ENCODE data around the gene SLN. TPM values are rescaled to one million over a fixed set of nuclear protein-coding genes. Genes with fewer than 3 reads are reported as not detected.

Gene SLN
- total RNA-seq, 4 donors from 2014 or later: 586 to 5,775 (median 2,747) TPM

DNA sequence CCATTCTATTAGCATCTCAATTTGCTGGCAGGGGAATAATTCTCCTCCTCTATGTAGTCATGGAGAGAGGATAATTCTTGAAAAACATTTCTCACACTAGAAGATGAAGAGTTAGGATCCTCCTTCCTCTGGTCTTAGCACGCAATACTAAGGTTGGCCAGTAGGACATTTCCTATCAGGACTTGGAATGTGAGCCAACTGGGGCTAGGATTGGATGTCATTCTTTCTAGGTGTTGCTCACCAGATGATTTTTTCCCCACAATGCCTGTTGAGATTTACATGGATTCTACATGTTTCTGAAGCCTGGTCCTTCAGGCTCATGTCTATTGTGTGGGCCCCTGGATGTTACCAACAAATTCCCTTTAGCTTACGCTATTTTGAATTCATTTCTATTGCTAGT is 28.0 kb downstream of the SLN start:
- DNase-seq: no peak

DNA sequence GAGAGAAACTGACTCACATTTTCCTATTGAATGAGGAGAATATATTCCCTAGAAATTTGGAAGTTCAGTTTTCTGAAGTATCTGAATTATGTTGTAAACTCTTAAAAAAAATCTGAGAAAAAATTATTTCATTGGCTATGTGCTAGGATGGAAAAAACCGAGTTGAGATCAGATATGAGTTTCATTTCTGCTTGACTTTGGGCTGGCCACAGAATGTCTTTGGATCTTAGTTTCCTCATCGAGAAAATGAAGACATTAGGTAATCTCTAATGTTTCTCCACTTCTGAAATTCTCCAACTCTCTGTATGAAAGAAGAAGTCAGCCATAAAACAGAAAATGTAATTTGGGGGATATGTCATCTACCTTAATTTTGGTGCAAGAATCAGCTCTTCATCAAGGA is 28.8 kb downstream of the SLN start:
- intact Hi-C loops (cut with DNase I; ENCODE audit: low total_unique reads) (no loop called here), in situ Hi-C loops (cut with MboI; ENCODE audit: low sequenced_read_pairs in 4 of 4) (loop anchor here in 2 of 4 donors (5.0 to 10.0 kb wide), 3 partner anchors 92 to 108 kb away; no protein-coding TSS in a partner anchor)
- no peak overlapping the region for H3K4me3 ChIP-seq
- no peaks in the 10 kb centered on the region for H3K9me3 ChIP-seq
- ATAC-seq (no peak), DNase-seq (no peak)
- H3K27me3 ChIP-seq: no peaks in the 10 kb centered on the region
- TF ChIP-seq, protein P1, sequence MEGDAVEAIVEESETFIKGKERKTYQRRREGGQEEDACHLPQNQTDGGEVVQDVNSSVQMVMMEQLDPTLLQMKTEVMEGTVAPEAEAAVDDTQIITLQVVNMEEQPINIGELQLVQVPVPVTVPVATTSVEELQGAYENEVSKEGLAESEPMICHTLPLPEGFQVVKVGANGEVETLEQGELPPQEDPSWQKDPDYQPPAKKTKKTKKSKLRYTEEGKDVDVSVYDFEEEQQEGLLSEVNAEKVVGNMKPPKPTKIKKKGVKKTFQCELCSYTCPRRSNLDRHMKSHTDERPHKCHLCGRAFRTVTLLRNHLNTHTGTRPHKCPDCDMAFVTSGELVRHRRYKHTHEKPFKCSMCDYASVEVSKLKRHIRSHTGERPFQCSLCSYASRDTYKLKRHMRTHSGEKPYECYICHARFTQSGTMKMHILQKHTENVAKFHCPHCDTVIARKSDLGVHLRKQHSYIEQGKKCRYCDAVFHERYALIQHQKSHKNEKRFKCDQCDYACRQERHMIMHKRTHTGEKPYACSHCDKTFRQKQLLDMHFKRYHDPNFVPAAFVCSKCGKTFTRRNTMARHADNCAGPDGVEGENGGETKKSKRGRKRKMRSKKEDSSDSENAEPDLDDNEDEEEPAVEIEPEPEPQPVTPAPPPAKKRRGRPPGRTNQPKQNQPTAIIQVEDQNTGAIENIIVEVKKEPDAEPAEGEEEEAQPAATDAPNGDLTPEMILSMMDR (IDR thresholded peaks at IDR 0.05 in 4 of 5, conservative IDR thresholded peaks at IDR 0.05 in 1 of 5): no peak
- TF ChIP-seq POLR2A (IDR thresholded peaks at IDR 0.05): no peak
- no peak overlapping the region for H3K27ac ChIP-seq
- no peaks in the 10 kb centered on the region for H3K36me3 ChIP-seq
- no peaks in the 10 kb centered on the region for H3K4me1 ChIP-seq

More for the DNA sequence above, 28.0 kb downstream of the SLN start:
- Histone ChIP-seq H3K27ac (no peak overlapping the region), H3K4me3 (no peak overlapping the region), H3K27me3 (no peaks in the 10 kb centered on the region), H3K4me1 (no peaks in the 10 kb centered on the region), H3K36me3 (no peaks in the 10 kb centered on the region), H3K9me3 (no peaks in the 10 kb centered on the region)
- ATAC-seq: no peak
- intact Hi-C loops (cut with DNase I; ENCODE audit: low total_unique reads): no loop called here
- TF ChIP-seq, protein P1 (IDR thresholded peaks at IDR 0.05 in 4 of 5, conservative IDR thresholded peaks at IDR 0.05 in 1 of 5): no peak
- no peak for TF ChIP-seq POLR2A (IDR thresholded peaks at IDR 0.05)
- in situ Hi-C loops (cut with MboI; ENCODE audit: low sequenced_read_pairs in 4 of 4): loop anchor here in 2 of 4 donors (5.0 to 10.0 kb wide), 3 partner anchors 91 to 109 kb away; no protein-coding TSS in a partner anchor

DNA sequence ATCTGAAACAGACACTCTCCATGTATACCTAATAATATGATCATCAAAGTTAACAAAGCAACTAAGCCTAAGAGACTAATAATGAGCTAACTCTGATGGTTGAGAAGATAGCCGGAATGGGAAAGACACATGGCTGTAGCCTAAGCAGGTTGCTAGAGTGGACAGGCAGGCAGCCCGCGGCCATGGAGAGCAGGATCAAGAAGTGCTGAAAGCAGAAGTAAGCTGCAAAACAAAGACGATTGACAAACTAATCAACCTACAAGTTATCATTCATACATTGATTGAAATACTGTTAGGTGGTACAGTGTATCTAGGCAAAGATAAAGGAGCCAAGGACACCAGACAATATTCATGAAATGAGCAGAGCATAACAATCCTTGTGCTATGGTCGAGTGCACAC is 29.3 kb downstream of the SLN start:
- H3K36me3 ChIP-seq: no peaks in the 10 kb centered on the region
- in situ Hi-C loops (cut with MboI; ENCODE audit: low sequenced_read_pairs in 4 of 4): loop anchor here in 2 of 4 donors (5.0 to 10.0 kb wide), 3 partner anchors 92 to 108 kb away; no protein-coding TSS in a partner anchor
- H3K4me1 ChIP-seq: no peaks in the 10 kb centered on the region
- intact Hi-C loops (cut with DNase I; ENCODE audit: low total_unique reads): no loop called here
- no peak for TF ChIP-seq POLR2A (IDR thresholded peaks at IDR 0.05)
- TF ChIP-seq, protein P1 (IDR thresholded peaks at IDR 0.05 in 4 of 5, conservative IDR thresholded peaks at IDR 0.05 in 1 of 5): no peak
- no peaks in the 10 kb centered on the region for H3K9me3 ChIP-seq
- ATAC-seq (no peak), DNase-seq (no peak)
- H3K27me3 ChIP-seq: no peaks in the 10 kb centered on the region
- no peak overlapping the region for H3K27ac ChIP-seq
- no peak overlapping the region for H3K4me3 ChIP-seq

DNA sequence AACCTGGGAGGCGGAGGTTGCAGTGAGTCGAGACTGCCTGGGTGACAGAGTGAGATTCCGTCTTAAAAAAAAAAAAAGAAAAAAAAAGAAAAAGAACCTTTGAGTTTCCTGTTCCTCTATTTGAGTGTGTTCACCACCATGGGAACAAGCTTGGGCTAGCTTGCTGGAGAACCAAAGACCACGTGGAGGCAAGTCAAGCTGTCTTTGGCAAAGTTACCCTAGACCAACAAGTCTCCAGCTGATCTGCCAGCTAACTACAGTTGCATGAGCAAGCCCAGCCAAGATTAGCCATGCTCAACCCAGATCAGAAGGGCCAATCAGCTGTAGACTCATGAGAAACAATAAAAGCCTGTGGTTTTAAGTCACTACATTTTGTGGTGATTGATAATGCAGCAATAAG is 29.7 kb downstream of the SLN start:
- ATAC-seq: no peak
- intact Hi-C loops (cut with DNase I; ENCODE audit: low total_unique reads) (no loop called here), in situ Hi-C loops (cut with MboI; ENCODE audit: low sequenced_read_pairs in 4 of 4) (loop anchor here in 2 of 4 donors (5.0 to 10.0 kb wide), 3 partner anchors 93 to 107 kb away; no protein-coding TSS in a partner anchor)
- Histone ChIP-seq H3K36me3 (no peaks in the 10 kb centered on the region), H3K9me3 (no peaks in the 10 kb centered on the region), H3K4me3 (no peak overlapping the region), H3K27ac (no peak overlapping the region), H3K27me3 (no peaks in the 10 kb centered on the region), H3K4me1 (no peaks in the 10 kb centered on the region)
- no peak for DNase-seq
- no peak for TF ChIP-seq POLR2A (IDR thresholded peaks at IDR 0.05)
- TF ChIP-seq, protein P1 (IDR thresholded peaks at IDR 0.05 in 4 of 5, conservative IDR thresholded peaks at IDR 0.05 in 1 of 5): no peak

All from gastrocnemius medialis (tissue), 4 donors.